Adrenal gland (tissue), 12 donors: ENCODE data around the gene MCM6. TPM values are rescaled to one million over a fixed set of nuclear protein-coding genes. Genes with fewer than 3 reads are reported as not detected.
A peak's percentile ranks its signal among the peaks of the same experiment; 100 is the strongest.

ENCODE experiments used
- DNase-seq, 7 donors: peaks; one replicate each; pipeline ENCODE4 v3.0.0-alpha.2; 2019 to 2020
- H3K27ac ChIP-seq, 5 donors: fragments of 200-600 bp; sonication (generic) in 4 of 5; 1 replicate in 3 of 5; 2 replicates in 2 of 5; pipeline versions ENCODE4 v1.5.1 to v1.8.0; 2016 to 2020; ENCODE audit warnings: mild to moderate bottlenecking in 1 of 5
- H3K27me3 ChIP-seq: fragments of 200-600 bp; 2 replicates; pipeline ENCODE4 v1.8.0; 2021
- H3K36me3 ChIP-seq, 2 donors: fragments of 200-600 bp; replicated peaks in 1 of 2; 1 replicate in 1 of 2; 2 replicates in 1 of 2; pipeline versions ENCODE4 v1.5.1 to v1.8.0; 2018 to 2022
- H3K4me1 ChIP-seq, 2 donors: fragments of 200-600 bp; replicated peaks in 1 of 2; 1 replicate in 1 of 2; 2 replicates in 1 of 2; pipeline versions ENCODE4 v1.5.1 to v1.8.0; 2018 to 2021
- H3K4me3 ChIP-seq, 4 donors: fragments of 200-600 bp; sonication (generic) in 3 of 4; one replicate each; pipeline ENCODE4 v1.5.1; 2016 to 2018
- H3K9me3 ChIP-seq, 3 donors: fragments of 200-600 bp; sonication (generic) in 1 of 3; replicated peaks in 1 of 3; 1 replicate in 2 of 3; 2 replicates in 1 of 3; pipeline versions ENCODE4 v1.5.1 to v1.8.0; 2016 to 2021
- POLR2A ChIP-seq, 2 donors: fragments of 450-650 bp; IDR thresholded peaks; one replicate each; pipeline ENCODE4 v1.6.1; 2017; ENCODE audit warnings: antibody characterized with exemption in 2 of 2, mild to moderate bottlenecking in 2 of 2, moderate library complexity in 1 of 2
- WGBS, 4 donors: extraction: QIAGEN DNeasy Blood & Tissue Kit in 2 of 4; methylation state at CpG; one replicate each; pipeline versions ENCODE4 v1.1.5 to v1.1.7; 2013 to 2017; 5-methylcytosine and 5-hydroxymethylcytosine counted together
- intact Hi-C, 2 donors: fragments of 100-400 bp; cut with DNase I; formaldehyde crosslinking; loops; one replicate each; pipeline versions ENCODE4 v1.14.1 to v1.15.0; 2022 to 2023
- polyA plus RNA-seq, 3 donors: library from polyadenylated mRNA; stranded (reverse); fragments of 200-250 nt in 2 of 3; fragments of 350-450 nt in 1 of 3; fragmentation: Illumina TruSeq in 1 of 3; extraction: RNeasy Lipid Tissue Mini Kit (QIAGEN cat#74804) in 1 of 3; gene quantifications; one replicate each; pipeline ENCODE4 v1.2.3, GENCODE V29; 2013 to 2014
- total RNA-seq, 9 donors: library from RNA; depleted of rRNA in 4 of 9; stranded (reverse); fragments of >200 nt in 4 of 9; fragments of 120-200 nt in 1 of 9; fragmentation: NEBNext Ultra II Directional in 1 of 9; extraction: Animal tissue kit (Norgen Biotek cat#: 25700) in 1 of 9; gene quantifications; one replicate each; pipeline versions ENCODE4 v1.1.0 to v1.2.4, GENCODE V29; 2013 to 2023
- TF ChIP-seq, protein P1 (sequence below), 6 experiments: fragments of 450-650 bp in 4 of 6; fragments of 200-600 bp in 2 of 6; sonication (generic) in 1 of 6; IDR thresholded peaks; 1 replicate in 5 of 6; 2 replicates in 1 of 6; pipeline versions ENCODE4 v1.5.1 to v1.8.0; 2016 to 2021; ENCODE audit warnings: antibody characterized with exemption in 6 of 6, mild to moderate bottlenecking in 2 of 6, moderate library complexity in 1 of 6
- donor health status: healthy with polysubstance abuse.
- donor health status: Bipolar disorder and iron deficiency.
- donor health status: DM: yes; HTN: yes; CAD: no.
- donor health status: DM: no; HTN: no; CAD: no.
- donor health status: DM: no; HTN: no; CAD: no.
- donor health status: DM: yes; HTN: yes; CAD: no.

The MCM6 gene
- total and polyA plus RNA-seq, 12 donors: 3.4 to 18.9 (median 9.4) TPM

DNA sequence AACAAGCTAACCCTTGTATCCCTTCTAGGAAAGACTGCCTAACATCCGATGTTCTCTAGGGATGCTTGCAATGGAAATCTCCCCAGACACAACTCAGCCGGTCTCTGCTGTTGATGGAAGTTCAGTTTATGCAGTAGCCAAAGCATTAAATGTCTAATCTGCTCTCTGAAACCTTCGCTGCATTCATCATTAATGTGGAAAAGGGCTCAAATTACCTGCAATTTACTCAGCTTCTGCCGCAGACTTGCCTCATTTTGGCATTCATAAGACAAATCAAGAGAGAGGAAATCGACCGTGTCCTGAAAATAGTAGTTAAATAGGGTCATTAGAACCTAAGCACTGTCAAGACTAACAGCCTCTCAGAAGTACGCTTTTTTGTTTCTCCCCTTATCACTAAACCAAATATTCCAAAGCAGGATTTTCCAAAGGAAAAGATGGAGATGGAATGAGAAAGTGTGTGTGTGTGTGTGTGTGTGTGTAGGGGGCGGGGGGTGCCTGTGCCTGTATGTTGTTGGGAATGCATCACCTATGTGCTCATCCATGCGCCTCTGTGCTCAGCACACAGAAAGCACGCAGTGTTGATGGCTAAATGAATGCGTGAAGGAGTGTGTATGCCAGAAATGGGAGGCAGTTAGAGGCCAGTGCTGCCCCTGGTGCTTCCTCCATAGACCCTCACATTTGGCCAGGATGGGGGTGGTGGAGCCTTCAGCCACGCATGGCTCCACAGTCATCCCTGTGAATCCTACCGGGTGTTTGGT is 46.7 kb downstream of the MCM6 start:
- no peaks in the 10 kb centered on the region for H3K4me1 ChIP-seq
- H3K4me3 ChIP-seq: no peak overlapping the region
- 77 to 87% (median 84%) methylated on average over 12 to 13 of the region's 13 CpGs for WGBS, 4 donors
- DNase-seq: no peak
- no peaks in the 10 kb centered on the region for H3K27me3 ChIP-seq
- intact Hi-C loops: no loop called here
- H3K27ac ChIP-seq: no peak overlapping the region
- no peak for TF ChIP-seq POLR2A (IDR thresholded peaks at IDR 0.05)
- TF ChIP-seq, protein P1, sequence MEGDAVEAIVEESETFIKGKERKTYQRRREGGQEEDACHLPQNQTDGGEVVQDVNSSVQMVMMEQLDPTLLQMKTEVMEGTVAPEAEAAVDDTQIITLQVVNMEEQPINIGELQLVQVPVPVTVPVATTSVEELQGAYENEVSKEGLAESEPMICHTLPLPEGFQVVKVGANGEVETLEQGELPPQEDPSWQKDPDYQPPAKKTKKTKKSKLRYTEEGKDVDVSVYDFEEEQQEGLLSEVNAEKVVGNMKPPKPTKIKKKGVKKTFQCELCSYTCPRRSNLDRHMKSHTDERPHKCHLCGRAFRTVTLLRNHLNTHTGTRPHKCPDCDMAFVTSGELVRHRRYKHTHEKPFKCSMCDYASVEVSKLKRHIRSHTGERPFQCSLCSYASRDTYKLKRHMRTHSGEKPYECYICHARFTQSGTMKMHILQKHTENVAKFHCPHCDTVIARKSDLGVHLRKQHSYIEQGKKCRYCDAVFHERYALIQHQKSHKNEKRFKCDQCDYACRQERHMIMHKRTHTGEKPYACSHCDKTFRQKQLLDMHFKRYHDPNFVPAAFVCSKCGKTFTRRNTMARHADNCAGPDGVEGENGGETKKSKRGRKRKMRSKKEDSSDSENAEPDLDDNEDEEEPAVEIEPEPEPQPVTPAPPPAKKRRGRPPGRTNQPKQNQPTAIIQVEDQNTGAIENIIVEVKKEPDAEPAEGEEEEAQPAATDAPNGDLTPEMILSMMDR (IDR thresholded peaks at IDR 0.05): no peak
- H3K9me3 ChIP-seq: no peaks in the 10 kb centered on the region
- H3K36me3 ChIP-seq: no peaks in the 10 kb centered on the region

DNA sequence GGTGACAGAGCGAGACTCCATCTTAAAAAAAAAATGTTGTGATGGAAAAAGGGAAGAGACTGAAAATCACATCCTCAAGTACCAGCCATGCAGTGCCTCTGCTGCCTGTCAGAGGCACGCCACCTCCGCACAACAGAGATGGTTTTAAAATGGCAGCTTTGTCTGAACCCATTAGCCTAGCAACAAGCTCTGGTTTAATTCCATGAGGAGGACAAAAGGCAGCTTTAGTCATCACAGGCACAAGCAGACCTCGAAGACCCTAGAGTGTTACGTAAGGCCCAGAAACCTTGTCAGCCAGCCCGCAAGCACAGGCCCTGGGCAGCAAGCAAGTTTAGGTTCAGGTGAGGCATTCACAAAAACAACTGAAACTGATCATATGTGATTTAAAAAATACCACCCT is 49.7 kb downstream of the MCM6 start:
- no peaks in the 10 kb centered on the region for H3K27me3 ChIP-seq
- H3K27ac ChIP-seq: no peak overlapping the region
- DNase-seq: no peak
- intact Hi-C loops: no loop called here
- 80 to 92% (median 87%) methylated on average over 6 of the region's 6 CpGs for WGBS, 4 donors
- H3K9me3 ChIP-seq: no peaks in the 10 kb centered on the region
- TF ChIP-seq, protein P1 (IDR thresholded peaks at IDR 0.05): no peak
- no peak for TF ChIP-seq POLR2A (IDR thresholded peaks at IDR 0.05)
- H3K4me1 ChIP-seq: no peaks in the 10 kb centered on the region
- H3K36me3 ChIP-seq: no peaks in the 10 kb centered on the region
- H3K4me3 ChIP-seq: no peak overlapping the region

DNA sequence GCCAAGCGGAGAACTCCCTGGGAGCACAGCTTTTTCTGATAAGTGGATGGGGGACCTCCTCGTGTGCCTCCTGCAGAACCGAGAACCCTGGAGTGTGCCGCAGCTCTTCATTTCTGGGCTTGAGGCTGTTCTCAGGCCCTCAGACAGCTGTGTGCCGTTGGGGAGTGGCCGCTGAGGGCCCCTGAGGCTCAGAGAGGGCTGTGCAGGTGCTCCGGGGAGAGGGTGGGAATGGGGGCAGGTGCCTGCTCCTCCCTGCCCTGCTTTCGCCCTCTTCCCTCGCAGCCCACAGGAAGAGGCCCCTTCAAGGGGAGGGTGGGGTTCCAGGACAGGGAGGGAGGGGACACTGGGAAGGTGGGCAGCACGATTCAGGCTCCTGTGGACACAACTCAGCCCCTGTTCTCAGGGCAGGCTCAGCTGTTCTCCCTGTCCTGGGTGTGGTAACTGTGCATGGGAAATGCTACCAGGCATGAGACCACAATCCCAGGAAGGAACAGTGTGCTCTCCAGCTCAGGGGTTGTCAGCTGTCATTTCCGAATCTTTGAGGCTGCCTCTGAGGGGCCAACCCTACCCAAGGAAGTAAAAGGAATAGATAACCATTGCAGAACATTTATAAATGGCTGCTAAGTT is 50.6 kb downstream of the MCM6 start:
- WGBS, 4 donors: 28 to 66% (median 55%) methylated on average over 3 to 11 of the region's 11 CpGs
- Histone ChIP-seq H3K4me3 (no peak overlapping the region), H3K36me3 (no peaks in the 10 kb centered on the region), H3K27me3 (no peaks in the 10 kb centered on the region), H3K9me3 (no peaks in the 10 kb centered on the region), H3K4me1 (no peaks in the 10 kb centered on the region), H3K27ac (peak overlapping the region in 1 of 5 donors; percentile 3)
- peak in 2 of 7 donors; percentile 6 to 42 for DNase-seq
- no peak for TF ChIP-seq POLR2A (IDR thresholded peaks at IDR 0.05)
- TF ChIP-seq, protein P1 (IDR thresholded peaks at IDR 0.05): no peak
- intact Hi-C loops: no loop called here

DNA sequence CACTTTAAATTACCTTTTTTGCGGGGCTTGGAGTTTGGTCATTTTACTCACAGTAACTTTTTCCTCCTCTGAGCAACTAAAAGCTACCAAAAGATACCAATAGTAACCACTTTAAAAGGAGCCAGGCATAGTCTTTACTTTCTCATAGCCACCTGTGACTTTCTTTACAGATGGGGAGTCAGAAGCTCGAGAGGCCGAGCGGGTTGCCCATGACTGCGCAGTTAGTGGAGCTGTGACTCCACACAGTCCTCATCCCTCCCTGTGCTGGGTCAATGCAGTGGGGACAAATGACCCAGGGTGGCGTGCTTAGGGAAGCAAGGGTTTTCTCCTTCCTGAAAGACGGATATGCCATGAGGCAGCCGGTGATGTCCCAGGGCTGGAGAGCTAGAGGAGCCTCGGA is 51.1 kb downstream of the MCM6 start:
- H3K4me1 ChIP-seq: no peaks in the 10 kb centered on the region
- TF ChIP-seq POLR2A (IDR thresholded peaks at IDR 0.05): no peak
- TF ChIP-seq, protein P1 (IDR thresholded peaks at IDR 0.05): no peak
- WGBS, 4 donors: 78 to 88% (median 83%) methylated on average over 7 to 9 of the region's 9 CpGs
- no peaks in the 10 kb centered on the region for H3K27me3 ChIP-seq
- intact Hi-C loops: no loop called here
- no peak for DNase-seq
- no peaks in the 10 kb centered on the region for H3K9me3 ChIP-seq
- no peak overlapping the region for H3K4me3 ChIP-seq
- H3K27ac ChIP-seq: no peak overlapping the region
- H3K36me3 ChIP-seq: no peaks in the 10 kb centered on the region
